Middle frontal gyrus (tissue), 1 donor: ENCODE data around the gene TBC1D4.
"Not testable (repeated sequence)": the region's sequence is repeated elsewhere in the genome, so short reads cannot be mapped to it uniquely, and the experiment has no call there.

ENCODE experiments used
- DNase-seq: peaks from one replicate; pipeline ENCODE4 v3.0.0-alpha.2; 2015; ENCODE audit warnings: low spot score; ENCODE audit errors: extremely low spot score

TBC1D4 gene

GRCh38 chr13:75455962-75456361 lies 26.0 kb downstream of the TBC1D4 start:
- no peak for DNase-seq

GRCh38 chr13:75454497-75454896 lies 27.5 kb downstream of the TBC1D4 start:
- no peak for DNase-seq

- no peak for DNase-seq
Measured at GRCh38 chr13:75452564-75452963, 29.4 kb downstream of the TBC1D4 start.

- DNase-seq: no peak
Measured at GRCh38 chr13:75447493-75447892, 34.5 kb downstream of the TBC1D4 start.

GRCh38 chr13:75446874-75447273 lies 35.1 kb downstream of the TBC1D4 start:
- DNase-seq: no peak

GRCh38 chr13:75445717-75446499 lies 36.1 kb downstream of the TBC1D4 start:
- no peak for DNase-seq

GRCh38 chr13:75444016-75444415 lies 38.0 kb downstream of the TBC1D4 start:
- DNase-seq: no peak

GRCh38 chr13:75443356-75443958 lies 38.5 kb downstream of the TBC1D4 start:
- no peak for DNase-seq

- DNase-seq: no peak
Measured at GRCh38 chr13:75442736-75443234, 39.2 kb downstream of the TBC1D4 start.

- DNase-seq: no peak
Measured at GRCh38 chr13:75440100-75440499, 41.9 kb downstream of the TBC1D4 start.

GRCh38 chr13:75437582-75438318 lies 44.2 kb downstream of the TBC1D4 start:
- DNase-seq: no peak

- DNase-seq: not testable (repeated sequence)
Measured at GRCh38 chr13:75434126-75434525, 47.8 kb downstream of the TBC1D4 start.

GRCh38 chr13:75432811-75433244 lies 49.1 kb downstream of the TBC1D4 start:
- no peak for DNase-seq

GRCh38 chr13:75432045-75432444 lies 49.9 kb downstream of the TBC1D4 start:
- DNase-seq: no peak

- DNase-seq: no peak
Measured at GRCh38 chr13:75430436-75431209, 51.3 kb downstream of the TBC1D4 start.

- DNase-seq: no peak
Measured at GRCh38 chr13:75426421-75426820, 55.5 kb downstream of the TBC1D4 start.

- DNase-seq: no peak
Measured at GRCh38 chr13:75425216-75426009, 56.6 kb downstream of the TBC1D4 start.

- no peak for DNase-seq
Measured at GRCh38 chr13:75423946-75424345, 58.0 kb downstream of the TBC1D4 start.

- no peak for DNase-seq
Measured at GRCh38 chr13:75422028-75422427, 59.9 kb downstream of the TBC1D4 start.

- no peak for DNase-seq
Measured at GRCh38 chr13:75421133-75421532, 60.8 kb downstream of the TBC1D4 start.
